Inflammatory macrophage treated with lipopolysaccharide for 1 hour (primary cell): ENCODE data around the gene CRYGN.

Experiments
- DNase-seq, 2 donors: peaks; one replicate each; pipeline ENCODE4 v3.0.0-alpha.2; 2020 to 2022

Gene CRYGN

DNA sequence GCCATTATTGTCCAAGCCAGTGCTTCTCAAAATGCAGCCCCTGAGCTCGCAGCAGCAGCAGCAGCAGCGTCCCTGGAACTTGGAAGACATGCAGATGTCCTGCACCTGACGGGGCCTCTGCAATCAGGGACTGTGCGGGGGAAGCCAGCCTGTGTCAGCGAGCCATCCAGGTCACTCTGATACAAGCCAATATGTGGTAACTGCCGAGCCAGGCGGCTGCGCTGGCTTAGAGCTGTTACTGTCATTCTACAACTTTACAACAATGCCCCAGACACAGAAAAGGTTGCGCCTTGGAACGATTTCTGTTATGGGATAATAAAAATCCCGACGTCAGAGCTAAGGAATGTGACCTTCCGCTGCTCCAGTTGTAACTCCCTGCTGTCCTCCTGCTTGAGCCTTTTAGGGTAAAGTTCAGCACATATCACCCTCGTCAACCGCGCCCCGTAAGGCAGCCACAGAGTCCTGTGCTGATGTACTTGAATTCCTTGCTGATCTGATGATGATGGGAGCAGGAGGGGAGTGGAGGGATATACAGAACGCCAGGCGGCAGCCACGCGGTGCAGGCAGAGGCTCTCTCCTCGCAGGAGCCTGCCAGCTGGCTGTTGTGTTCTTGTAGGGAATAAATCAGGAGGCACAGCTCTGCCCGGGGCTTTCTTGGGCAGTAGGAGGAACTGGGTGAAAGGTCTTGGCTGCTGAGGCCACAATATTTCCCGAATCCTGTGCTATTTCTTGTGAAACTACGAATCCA is 20.0 kb upstream of the CRYGN start:
- DNase-seq: peak in 1 of 2 donors; percentile 43

DNA sequence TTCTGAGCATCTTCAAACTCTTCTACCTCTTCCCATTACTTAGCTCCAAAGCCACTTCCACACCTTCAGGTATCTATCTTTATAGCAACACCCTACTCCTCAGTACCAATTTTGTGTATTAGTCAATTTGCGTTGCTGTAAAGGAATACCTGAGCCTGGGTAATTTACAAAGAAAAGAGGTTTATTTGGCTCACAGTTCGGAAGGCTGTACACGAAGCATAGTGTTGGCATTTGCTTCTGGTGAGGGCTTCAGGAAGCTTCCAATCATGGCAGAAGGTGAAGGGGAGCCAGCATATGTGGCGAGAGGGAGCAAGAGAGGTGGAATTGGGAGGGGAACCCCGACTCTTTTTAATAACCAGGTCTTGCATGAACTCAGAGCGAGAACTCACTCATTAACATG is 17.6 kb upstream of the CRYGN start:
- no peak for DNase-seq

DNA sequence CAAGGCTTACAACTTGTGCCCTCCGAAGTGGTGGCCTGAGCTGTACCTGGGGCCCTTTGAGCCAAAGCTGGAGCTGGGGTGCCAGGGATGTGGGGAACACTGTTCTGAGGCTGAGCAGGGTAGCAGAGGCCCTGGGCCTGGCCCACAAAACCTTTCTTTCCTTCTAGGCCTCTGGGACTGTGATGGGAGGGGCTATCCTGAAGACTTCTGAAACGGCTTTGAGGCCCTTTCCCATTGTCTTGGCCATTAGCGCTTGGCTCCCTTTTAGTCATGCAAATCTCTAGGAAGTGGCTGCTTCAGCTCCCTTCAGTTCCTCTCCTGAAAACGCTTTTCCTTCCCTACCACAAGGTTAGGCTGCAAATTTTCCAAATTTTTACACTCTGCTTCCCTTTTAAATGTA is 16.8 kb upstream of the CRYGN start:
- DNase-seq: no peak

DNA sequence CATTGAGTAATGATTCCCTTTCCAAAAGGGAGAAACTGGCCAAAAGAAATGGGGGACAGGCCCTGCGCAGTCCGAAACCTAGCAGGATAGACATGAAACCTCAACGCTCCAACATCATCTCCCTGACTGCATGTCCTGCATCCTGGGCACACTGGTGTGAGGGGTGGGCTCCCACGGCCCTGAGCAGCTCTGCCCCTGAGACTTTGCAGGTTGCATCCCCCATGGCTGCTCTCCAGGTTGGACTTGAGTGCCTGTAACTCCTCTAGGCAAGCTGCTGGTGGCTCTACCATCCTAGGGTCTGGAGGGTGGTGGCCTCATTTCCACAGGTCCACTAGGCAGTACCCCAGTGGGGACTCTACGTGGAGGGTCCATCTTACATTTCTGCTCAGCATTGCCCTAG is 16.3 kb upstream of the CRYGN start:
- no peak for DNase-seq

DNA sequence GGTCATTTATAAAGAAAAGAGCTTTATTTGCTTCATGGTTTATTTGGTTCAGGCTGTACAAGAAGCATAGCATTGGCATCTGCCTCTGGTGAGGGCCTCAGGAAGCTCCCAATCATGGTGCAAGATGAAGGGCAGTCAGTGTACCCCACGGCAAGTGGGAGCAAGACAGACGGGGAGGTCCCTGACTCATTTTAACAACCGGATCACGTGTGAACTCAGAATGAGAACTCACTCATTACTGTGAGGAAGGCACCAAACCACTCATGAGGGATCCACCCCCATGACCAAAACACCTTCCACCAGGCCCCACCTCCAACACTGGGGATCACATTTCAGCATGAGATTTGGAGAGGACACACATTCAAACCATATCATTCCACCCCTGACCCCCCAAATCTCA is 15.7 kb upstream of the CRYGN start:
- no peak for DNase-seq

DNA sequence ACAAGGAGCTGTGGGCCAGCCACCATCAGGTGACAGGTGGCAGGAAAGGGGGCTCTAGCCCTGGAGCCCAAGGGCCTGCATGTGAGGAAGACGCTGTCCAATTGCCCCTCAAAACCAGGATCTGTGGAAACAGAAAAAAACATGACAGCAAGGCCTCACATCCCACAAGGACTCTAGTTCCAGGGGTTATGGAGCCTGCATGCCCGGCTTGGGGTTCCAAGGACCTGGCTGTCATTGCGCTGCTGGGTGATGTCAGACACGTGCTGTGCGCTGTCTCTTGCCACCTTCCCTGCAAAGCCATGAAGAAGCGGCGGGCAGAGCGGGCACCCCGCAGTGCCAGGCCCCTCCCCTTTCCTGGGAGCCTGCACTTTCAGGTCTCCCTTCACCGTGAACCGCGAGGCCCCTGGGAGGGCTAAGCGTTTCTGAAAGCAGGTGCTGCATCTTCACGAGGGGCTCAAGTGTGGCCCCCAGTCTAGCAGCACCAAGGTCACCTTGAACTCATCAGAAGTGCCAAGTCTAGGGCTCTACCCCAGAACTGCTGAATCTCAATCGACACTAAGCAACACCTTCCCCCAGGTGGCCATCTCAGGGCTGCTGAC is 15.1 kb upstream of the CRYGN start:
- no peak for DNase-seq

DNA sequence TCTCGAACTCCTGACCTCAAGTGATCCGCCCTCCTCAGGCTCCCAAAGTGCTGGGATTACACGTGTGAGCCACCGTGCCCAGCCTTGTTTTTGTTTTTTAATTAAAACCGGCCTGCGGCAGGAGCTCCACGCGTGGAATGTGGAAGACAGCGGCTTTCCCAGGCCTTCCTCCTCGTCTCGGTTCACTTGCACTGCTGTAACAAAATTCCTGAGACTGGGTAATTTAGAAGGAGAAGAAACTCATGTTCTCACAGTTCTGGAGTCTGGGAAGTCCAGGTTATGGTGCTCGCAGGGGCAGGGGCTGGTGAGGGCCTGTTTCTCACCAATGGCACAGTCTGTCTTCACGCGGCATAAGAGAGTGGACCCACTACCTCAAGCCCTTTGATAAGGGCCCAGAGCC is 14.4 kb upstream of the CRYGN start:
- no peak for DNase-seq

DNA sequence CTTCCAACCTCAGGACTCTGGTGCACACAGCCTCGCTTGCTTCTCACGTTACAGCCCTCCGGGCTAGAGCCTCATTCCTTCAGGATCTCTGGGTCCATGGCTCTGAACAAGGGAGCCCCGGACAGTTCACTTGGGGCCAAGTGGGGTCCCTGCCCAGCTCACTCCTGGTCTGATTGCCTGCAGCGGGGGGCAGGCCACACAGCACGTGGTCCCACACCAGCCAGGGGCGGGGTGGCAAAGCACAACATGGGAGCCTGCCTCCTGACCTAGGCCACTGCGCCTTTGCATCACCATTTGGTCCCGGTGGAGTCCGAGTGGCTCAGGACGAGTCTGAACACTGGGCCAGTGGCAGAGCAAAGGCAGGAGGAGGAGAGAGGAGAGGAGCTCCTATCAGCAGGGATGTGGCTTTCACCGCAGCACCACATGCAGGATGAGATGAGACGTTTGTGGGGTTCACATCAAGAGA is 13.4 kb upstream of the CRYGN start:
- no peak for DNase-seq

DNA sequence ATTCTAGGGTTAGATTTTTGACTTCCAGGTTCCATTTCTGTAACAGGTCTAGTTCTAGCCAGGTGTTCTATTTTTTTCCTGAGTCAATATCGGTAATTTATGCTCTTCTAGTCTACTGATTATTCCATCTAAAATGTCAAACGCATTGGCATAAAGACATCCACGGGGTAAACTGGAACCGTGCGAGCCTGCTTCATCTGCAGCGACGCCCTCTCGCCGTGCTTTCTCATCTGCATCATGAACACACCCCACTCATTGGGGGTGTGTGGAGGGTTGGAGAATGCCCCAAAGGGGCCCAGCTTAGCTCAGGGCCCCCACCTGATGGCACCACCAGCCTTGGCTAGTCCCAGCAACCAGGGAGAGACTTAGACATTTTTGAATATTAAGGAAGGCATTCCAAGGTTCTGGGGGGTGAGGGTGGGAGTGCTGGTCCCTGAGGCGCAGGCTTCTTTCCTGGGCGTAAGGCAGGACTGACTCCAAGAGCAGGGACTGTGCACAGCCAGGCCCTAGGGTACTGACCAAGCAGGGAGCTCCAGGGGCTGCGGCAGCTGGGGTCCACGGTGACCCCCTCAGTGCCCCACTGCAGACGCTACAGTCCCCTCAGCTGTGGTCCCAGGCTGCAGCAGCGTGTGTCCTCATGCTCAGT is 12.9 kb upstream of the CRYGN start:
- DNase-seq: no peak

DNA sequence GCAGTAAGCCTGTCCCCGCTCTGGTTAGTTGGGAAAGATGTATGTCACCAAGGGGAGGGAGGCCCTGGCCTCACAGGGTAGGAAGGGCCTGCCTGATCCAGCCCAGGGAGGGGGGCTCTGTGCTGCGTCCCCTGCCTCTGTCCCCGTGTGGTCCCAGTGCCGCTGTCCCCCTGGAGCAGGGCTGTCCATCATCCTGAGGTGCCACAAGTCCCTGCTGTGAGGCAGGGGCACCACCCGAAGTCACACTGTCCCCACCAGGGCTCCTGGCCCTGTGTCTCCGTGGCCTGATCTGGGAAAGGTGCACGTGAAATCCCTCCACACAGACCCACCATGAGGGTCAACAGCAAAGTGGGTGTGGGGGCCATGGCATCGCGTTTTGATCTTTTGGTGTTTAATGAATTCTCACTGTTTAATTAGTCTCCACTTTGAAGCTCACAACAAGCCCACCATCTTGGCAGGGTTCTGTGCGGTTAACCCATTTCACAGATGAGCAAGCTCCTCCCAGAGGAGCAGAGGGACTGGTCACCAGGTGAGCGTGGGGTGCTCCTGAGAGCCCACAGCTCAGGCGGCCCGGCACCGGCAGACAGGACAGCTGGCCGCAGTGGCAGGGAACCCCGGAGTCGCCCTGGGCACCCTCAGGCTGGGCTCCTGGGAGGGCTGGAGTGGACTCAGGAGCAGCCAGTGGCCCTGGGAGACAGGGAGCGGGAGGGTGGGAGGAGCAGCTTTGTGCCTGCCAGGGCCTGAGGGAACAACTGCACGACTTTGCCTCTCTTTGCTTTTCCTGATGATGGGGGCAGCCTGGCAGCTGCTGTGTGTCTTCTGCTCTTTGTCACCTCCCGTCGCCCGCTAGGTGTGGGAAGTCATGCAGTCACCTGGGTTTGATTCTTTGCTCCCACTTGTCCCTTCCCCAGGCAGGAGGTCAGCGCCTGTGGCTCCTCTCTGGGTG is 12.0 kb upstream of the CRYGN start:
- no peak for DNase-seq

DNA sequence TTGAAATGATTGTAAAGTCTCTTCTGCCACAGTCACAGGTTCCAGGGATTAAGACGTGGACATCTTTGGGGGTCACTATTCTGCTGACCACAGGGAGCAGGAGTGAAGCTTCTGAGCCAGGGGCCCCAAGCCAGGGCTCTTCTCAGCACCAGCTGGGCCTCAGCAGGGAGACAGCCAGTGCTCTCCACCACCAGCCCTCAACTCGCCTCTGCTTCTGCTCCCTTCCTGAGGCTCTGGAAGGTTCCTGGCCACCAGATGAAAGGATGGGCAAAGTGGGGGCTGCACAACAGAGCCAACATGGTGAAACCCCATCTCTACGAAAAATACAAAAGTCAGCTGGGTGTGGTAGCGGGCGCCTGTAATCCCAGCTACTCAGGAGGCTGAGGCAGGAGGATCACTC is 11.2 kb upstream of the CRYGN start:
- DNase-seq: no peak

DNA sequence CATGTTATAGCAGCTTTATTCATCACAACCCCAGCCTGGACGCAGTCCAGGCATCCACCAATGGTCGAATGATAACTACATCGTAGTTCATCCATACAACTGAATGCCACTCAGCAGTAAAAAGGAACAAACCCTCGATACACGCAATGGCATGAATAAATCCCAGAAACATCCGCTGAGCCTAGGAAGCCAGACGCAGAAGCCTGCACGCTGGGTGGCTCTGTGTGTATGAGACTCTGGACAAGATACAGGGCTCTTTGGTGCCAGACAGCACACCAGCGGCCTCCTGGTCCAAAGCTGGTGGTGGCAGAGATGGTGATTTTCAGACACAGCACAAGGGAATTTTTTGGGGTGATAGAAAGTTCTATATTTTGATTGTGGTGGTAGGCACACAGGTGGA is 10.0 kb upstream of the CRYGN start:
- no peak for DNase-seq

DNA sequence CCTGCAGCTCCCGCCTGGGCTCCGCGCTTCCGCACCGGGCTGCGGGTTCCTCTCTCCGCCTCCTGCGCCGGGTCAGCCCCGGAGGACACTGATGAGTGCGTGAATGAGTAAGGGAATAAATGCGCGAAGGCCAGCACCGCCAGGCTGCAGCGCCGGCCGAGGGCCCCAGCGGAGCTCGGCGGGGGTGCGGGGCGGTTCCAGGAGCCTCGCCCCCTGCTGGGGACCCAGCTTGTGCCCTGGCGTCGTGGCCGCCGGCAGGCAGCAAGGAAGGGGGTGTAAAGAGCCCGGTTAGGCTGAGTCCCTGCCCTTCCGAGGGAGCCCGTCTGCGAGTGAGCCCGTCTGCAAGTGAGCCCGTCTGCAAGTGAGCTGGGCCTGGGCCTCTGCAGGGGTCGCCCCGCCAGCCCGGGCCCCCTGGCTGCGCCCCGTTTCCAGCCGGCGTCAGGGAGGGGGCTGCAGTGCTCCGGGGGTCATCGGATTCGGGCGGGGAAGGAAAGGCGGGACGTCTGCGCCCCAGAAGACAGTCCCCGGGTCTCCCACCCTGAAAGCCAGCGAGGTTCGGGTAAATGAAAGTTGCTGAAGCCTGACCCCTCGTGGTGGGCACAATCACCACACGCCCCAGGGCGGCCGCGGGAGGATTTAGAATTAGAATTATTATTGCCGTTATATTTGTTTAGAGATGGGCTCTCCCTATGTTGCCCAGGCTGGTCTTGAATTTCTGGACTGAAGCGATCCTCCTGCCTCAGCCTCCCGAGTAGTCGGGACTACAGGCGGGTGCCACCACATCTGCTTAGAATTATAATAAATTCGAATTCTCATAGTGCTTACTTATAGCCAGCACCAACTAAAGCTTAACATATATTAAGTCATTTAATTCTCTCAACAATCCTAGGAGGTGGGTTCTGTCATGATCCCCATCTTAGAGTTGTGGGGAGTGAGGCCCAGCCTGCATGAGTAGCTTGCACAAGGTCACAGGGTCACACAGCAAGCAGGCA is 8.6 kb upstream of the CRYGN start:
- peak; percentile 24 to 82 for DNase-seq

DNA sequence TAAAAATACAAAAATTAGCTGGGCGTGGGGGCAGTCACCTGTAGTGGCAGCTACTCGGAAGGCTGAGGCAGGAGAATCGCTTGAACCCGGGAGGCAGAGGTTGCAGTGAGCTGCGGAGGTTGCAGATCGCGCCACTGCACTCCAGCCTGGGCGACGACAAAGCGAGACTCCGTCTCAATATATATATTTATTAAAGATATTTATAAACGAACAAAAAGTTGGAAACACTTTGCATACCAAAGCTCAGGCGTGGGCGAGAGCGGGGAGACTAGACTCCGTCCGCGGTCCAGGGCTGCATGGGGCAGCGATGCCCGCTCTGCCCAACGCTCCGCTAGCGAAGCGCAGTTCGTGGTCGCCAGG is 7.9 kb upstream of the CRYGN start:
- DNase-seq: no peak

DNA sequence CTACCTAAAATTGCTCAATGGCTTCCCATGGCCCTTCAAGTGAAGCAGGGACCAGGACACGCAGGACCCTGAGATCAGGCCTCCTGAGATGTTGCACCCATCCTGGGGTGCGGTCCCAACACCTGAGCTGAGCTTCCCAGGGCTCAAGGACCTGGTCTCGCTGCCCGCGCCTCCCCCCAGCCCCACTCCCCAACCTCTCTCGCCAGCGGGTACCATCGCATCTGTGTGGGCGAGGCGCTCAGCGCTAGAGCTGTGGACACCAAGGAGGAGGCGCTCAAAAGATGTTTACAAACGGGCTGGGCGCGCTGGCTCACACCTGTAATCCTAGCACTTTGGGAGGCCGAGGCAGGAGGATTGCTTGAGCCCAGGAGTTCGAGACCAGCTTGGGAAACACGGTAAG is 7.4 kb upstream of the CRYGN start:
- no peak for DNase-seq

DNA sequence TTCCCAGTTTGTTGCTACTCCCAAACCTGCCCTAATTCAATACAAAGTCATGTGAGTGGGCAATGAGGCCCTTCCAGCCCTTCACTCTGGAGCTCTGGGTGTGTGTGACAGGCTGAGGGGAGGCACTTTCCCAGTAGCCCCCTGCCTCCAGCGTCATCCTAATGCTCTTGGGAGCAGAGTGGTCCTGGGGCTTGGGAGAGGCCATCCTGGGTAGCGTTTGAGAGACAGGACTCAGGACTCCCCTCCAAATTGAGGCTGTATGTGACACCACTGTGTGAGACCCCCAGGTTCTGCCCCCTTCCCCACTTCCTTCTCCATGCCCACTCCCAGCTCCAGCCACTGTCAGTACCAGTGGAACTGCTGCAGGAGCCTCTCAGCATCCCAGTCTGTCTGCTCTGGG is 6.5 kb upstream of the CRYGN start:
- DNase-seq: no peak

DNA sequence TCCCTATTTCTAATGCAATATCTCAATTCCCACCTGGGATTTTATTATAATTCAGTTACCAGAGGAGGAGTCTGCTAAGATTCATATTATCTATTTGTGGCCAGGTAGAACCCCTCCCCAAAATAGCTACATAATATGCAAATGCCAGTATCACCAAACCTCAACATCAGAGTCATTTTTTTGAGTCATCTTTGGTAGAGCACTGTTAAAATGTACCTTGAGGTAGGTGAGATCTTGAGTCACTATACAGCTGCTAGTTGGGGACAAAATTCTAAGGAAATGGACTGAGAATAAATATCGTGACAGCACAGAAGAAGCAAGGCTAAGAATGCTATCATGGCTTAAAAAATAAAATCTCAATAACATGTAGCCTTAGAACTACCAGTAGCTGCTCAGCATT is 4.7 kb upstream of the CRYGN start:
- no peak for DNase-seq

DNA sequence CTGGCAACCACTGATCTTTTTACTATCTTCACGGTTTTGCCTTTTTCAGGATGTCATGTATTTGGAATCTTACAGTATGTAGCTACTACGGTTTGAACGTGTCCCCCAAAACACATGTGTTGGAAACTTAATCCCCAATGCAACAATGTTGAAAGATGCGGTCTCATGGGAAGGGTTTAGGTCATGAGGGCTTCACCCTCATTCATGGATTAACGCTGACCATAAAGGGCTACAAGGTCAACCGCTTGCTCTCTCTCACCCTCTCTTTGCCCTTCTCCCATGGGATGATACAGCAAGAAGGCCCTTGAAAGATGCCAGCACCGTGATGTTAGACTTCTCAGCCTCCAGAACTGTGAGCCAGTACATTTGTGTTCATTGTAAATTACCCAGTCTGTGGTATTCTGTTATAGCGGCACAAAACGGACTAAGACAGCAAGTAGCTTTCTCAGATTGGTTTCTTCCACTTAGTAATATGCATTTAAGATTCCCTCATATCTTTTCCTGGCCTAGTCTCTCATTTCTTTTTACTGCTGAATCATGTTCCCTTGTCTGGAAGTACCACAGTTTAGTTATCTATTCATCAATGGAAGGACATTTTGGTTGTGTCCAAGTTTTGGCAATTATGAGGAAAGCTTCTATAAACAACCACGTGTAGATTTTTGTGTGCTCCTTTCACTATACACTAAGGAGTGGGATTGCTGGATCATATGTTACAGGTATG is 3.0 kb upstream of the CRYGN start:
- no peak for DNase-seq

DNA sequence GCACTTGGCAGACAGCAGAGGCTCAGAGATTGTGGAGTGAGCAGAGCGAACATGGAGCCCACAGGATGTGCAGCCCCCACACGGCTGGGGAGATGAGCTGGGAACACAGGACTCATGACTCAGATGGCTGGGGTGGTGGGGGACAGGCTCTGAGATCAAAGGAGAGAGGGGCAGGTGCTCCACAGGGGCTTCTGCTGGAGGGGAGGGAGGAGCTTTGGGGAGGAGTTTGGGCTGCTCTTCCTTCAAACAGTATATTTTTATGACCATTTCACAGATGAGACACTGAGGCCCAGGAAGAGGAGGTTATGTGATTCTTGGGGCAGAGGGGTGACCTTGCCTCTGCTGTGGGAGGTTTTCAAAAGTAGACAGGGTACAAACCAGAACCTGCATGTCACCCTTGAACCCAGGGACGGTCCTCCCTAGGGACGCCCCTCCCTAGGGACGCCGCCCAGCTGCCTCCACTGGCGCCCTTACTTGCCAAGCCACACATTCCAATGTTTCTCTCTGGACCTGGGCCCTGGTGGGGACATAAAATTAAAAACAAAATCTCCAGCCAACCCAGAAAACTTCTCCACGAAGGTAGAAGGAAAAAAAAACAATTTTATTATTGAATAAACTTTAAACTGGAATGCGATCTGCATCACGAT is 981 bp upstream of the CRYGN start:
- no peak for DNase-seq

DNA sequence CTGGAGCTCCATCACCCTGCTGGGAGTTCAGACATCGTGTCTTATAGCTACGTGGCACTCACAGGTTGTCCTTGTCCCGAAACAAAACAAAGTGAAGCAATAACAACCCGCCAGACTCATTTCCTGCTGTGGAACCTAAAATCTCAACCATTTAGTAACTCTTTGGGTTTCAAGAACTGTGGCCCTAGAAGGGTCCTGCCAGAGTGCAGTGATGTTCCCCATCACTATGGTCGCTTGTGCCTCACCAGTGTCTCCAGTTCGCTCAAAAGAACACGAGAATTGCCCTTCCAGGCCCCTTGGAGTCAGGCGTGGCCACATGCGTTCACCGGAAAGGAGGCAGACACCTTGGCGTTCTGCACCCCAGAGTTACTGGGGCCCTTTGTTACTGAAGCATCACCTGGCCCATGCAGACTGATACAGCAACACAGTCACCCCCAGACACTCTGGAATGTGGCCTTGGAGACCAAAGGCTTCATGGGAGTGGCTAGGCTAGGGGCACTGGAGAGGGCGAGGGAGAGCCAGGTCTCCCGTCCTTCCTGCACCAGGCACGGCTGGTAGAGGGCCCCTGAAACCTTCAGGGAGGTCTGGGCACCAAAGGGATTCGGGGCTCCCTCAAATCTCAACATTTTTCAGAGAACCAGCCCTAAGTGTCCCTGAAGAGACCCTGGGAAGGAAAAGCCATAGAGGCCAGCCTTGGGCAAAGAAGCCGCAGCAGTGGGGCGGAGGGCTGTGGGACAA is 908 bp downstream of the CRYGN start:
- no peak for DNase-seq
